Stimulated activated CD4-positive, alpha-beta T cell treated with anti-CD3 and anti-CD28 coated beads, Interleukin-2, amount 100 ng/mL, for 24 hours (primary cell): Measurements from ENCODE around the gene PCCA.
A peak's percentile ranks its signal among the peaks of the same experiment; 100 is the strongest.
"Not testable (repeated sequence)": the region's sequence is repeated elsewhere in the genome, so short reads cannot be mapped to it uniquely, and the experiment has no call there.

Experiments used
- DNase-seq, 2 donors: peaks; one replicate each; pipeline ENCODE4 v3.0.0-alpha.2; 2020

Gene PCCA

DNA sequence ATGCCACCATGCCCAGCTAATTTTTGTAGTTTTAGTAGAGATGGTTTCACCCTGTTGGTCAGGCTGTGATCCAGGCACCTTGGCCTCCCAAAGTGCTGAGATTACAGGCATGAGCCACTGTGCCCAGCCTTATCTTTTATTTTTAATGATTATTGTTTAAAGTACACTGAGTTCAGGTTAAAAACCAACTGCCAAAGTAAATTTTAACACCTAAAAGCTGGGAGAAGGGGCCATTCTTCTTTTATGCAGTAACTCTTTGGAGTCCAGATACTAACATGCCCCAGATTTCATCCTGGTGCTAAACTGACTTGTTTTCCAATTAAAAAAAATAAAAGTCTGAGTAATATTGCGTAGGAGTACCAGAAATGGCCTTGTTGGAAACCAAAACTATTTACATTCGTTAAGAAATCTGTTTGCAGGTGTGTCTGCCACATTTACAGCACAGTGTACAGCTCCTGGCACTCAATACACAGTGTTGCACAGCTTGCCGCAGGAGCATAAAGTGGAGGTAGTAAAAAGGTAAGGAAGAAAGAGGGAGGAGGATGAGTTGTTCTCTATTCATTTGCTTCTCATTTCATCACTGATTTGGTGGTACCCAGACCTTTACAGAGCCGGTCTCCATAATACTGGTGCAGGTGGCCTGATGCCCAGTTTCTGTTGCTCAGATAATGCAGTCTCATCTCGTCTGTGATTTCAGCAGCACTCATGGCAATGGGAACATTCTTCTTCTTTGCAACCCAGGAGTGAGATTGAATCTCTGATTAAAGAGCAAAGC, 108.9 kb downstream of the PCCA start:
- DNase-seq: no peak

DNA sequence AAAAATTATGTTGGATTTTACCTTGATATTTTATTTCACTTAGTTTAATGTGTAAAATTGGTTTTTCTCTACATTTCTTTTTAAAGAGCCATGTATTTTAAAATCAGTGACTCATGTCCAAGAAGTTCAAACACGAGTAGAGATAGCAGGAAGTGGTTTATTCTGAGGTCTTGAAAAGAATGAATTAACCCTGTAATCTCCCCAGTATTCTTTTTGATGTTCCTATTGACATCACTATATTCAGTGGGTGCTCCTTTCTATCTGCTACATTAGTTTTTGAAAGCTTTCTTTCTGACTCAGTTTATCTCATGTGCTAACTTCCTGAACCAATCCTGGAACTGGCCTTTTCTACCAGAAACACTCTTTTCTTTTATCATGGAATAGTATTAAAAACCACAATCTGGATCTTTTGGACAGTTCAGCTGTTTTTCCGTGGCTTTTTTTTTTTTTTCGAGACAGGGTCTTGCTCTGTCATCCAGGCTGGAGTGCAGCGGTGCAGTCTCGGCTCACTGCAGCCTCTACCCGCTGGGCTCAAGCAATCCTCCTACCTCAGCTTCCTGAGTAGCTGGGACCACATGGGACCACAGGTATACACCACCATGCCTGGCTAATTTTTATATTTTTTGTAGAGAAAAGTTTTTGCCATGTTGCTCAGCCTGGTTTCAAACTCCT, 114.9 kb downstream of the PCCA start:
- DNase-seq: peak in 1 of 2 donors; percentile 5

DNA sequence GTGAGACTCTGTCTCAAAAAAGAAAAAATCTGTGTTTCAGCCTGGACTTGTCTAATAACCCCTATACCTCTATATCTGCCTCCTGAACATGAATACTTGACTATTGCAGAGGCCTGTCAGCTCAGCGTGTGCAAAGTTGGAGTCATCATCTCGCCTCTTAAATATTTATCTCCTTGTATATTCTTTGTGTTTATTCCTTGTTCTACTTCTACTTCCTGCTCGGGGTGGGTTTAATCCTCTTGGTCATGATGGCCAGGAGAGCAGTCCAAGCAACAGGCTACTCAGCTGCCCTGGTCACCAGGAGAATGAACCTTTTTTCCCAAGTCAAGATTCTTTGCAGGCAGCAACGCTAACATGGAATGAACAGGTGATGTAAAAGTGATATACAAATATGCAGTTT, 119.1 kb downstream of the PCCA start:
- DNase-seq: no peak

DNA sequence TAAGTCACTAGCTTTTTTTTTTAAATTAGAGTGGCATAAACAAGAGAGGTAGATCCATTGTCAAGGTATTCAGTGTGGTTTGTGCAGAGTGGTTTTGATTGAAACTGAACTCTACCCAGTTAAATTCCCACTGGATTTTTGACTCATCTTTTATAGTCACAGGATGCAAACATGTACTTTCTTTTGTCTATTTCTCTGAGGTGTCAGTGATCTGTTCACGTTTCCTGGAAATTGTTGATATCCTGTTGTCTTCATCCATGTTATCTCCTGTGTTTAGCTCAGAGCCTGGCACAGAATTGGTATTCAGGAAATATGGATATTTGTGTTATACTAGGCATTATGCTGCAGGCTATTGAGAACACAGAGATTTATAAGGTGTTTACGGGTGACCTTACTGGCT, 119.7 kb downstream of the PCCA start:
- no peak for DNase-seq

DNA sequence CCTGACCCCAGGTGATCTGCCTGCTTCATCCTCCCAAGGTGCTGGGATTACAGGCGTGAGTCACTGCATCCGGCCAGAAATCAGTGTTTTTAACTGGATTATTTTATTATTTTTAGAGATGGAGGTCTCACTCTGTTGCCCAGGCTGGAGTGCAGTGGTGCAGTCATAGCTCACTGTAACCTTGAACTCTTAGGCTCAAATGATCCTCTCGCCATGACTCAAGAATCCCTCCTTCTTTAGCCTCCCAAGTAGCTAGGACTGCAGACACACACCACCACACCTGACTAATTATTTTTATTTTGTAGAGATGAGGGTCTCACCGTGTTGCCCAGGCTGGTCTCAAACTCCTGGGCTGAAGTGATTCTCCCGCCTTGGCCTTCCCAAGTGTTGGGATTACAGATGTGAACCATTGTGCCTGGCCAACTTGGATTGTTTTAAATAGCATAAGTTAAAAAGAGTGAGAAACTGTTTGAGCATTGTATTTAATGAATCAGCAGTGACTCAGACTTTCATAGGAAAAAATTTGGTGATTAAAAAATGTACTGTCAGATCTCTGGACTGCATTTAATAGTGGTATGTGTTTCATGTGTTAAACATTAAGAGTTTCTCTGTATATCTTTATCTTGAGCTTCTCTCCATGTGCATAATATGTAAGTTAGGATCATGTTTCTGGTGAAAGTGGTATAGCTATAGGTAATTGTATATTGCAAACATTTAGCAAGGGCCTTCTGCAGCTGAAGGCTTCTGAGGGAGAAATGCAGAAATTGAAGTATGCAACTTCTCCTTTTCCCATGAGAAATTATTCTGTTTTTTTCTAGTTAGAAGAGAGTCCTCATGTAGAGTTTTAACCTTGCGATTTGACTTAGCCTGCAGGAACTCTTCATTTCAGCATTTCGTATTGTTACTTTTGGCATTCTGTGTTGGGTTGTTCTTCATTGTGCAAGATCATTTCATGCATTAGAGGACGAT, 121.2 kb downstream of the PCCA start:
- DNase-seq: no peak

DNA sequence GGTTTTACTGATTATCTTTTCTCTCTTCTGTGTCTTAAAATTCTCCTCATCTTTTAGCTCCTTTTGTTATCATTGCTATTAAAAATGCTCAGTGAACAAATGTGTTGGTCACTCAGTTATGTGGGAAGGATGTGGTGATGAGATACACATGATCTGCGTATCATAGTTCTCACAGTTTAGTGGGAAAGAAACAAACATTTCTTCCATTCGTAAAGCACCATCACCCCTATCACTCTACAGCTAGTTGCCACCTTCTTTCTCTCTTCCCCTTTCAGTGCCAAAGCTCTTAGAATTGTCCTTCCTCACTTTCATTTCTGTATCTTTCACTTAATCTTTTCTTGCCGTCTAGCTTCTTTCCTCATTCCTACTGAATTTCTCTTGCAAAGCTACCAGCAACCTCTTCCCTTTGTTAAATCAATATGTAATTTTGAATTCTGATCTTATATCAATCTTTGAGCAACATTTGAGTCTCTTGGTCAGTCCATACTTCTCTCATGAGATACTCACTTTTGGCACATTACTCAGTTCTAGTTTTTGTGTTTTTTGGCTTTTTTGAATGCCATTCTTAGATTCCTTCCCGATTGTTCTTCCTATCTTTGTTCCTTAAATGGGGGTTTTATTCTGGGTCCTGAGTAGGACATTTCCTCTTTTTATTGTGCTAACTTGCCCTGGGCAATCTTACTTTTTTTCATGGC, 122.3 kb downstream of the PCCA start:
- DNase-seq: no peak

DNA sequence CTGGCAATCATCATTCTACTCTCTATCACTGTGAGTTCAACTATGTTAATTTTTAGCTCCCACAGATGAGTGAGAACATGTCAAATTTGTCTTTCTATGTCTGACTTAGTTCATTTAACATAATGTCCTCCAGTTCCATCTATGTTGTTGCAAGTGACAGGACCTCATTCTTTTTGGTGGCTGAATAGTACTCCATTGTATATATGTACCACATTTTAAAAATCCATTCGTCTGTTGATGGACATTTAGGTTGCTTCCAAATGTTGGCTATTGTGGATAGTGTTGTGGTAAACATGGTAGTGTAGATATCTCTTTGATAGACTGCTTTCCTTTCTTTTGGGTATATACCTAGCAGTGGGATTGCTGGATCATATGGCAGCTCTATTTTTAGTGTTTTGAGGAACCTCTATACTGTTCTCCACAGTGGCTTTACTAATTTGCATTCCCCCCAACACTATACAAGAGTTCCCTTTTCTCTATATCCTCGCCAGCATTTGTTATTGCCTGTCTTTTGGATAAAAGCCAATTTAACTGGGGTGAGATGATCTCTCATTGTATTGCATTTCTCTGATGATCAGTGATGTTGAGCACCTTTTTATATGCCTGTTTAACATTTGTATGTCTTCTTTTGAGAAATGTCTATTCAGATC, 124.1 kb downstream of the PCCA start:
- no peak for DNase-seq

DNA sequence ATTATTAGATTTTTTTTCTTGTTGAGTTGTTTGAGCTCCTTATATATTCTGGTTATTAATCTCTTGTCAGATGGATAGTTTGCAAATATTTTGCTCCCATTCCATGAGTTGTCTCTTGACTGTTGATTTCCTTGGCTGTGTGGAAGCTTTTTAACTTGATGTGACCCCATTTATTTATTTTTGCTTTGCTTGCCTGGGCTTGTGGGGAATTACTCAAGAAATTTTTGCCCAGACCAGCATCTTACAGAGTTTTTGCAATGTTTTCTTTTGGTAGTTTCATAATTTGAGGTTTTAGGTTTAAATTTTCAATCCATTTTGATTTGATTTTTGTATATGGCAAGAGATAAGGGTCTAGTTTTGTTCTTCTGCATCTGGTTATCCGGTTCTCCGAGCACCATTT, 124.7 kb downstream of the PCCA start:
- DNase-seq: no peak

DNA sequence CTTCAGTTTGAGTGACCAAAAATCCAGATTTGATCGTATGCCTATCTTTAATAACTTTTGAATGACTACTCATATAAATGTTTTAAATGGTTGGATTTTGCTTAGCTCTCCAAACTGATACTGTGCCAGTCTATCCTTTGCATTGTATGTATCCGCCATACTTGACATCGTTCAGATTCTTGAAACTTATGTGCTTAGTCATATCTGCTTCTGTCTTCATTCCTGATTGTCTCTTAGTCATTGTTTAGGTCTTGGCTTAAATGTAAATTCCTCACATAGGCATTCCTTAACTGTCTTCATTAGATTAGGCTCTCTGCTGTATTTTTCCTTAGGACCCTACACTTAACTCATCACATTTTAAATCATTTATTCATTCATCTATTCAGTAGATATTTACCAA, 126.0 kb downstream of the PCCA start:
- no peak for DNase-seq

DNA sequence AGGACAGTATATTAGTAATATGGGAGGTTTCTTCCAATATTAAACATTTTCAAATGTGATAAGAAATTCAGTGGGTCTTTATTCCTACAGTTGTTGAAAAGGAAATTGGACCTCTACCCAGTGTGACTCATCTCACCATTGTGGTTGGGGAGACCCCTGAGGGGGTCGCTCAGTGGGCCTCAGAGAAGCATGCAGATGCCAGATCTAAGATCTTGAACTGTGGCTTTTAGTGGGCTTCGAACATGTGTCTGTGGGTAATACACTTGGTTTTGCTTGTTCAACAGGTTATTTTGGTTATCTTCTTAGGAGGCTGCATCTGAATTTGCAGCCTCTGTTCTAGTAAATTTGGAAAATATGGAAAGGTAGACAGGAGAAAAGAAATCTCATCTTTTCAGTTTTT, 132.3 kb downstream of the PCCA start:
- DNase-seq: no peak

DNA sequence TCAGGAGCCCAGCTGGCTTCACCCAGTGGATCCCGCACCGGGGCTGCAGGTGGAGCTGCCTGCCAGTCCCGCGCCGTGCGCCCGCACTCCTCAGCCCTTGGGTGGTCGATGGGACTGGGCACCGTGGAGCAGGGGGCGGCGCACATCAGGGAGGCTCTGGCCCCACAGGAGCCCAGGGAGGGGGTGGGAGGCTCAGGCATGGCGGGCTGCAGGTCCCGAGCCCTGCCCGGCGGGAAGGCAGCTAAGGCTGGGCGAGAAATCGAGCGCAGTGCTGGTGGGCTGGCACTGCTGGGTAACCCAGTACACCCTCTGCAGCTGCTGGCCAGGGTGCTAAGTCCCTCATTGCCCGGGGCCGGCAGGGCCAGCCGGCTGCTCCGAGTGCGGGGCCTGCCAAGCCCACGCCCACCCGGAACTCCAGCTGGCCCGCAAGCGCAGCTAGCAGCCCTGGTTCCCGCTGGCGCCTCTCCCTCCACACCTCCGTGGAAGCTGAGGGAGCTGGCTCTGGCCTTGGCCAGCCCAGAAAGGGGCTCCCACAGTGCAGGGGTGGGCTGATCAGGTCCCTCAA, 135.2 kb downstream of the PCCA start:
- DNase-seq: not testable (repeated sequence)

DNA sequence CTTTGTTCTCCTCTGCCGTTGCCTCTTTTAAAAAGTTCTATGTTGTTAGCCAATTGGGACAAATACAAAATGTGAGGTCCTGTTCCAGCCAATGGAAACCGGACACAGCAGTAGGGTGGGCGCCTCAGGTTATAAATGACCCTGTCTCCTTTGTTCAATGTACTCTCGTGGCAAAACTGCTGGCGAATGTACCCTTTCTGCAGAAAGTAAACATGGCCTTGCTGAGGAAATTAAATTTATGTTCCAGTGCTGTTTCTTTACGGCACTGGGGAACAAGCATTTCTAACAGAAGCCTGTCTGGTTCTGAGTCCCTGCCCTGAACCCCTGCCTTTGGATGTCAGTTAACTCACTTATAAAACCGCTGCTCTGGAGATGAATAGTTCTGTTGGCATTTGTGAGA, 140.7 kb downstream of the PCCA start:
- no peak for DNase-seq

DNA sequence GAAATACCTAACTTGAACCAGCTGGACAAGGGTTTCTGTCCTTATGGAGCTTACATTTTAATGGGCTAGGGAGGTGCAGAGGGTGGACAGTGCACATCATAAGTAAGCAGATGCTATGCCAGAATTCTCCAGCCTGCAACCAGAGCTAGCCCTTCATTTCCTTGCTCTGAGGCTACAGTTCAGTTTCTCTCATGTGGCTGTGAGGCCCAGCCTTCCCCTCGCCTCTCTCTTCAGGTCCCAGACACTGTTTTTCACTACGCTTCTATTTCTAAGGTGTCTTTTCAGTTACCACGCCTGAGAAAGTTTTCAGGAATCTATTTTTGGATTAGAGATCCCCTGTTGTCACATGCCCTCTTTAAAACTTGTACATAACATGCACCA, 141.9 kb downstream of the PCCA start:
- DNase-seq: no peak

DNA sequence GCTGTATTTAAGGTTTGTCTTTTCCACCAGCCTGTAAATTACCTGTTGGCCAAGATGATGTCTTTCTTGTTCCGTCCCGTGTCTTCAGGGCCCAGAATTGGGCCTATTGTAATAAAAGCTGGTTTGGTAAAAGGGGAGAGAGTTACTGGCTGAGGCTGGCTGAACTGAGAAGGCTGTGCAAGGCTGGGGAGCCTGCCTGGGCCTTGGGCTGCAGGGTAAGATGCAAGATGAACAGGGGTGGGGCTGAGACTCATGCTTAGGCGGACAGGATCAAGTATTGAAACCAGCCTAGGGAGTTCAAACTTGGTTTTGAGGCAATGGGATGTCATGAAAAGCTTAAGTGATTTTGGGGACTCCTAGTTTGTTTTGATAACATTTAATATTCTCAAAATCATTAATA, 142.3 kb downstream of the PCCA start:
- no peak for DNase-seq

DNA sequence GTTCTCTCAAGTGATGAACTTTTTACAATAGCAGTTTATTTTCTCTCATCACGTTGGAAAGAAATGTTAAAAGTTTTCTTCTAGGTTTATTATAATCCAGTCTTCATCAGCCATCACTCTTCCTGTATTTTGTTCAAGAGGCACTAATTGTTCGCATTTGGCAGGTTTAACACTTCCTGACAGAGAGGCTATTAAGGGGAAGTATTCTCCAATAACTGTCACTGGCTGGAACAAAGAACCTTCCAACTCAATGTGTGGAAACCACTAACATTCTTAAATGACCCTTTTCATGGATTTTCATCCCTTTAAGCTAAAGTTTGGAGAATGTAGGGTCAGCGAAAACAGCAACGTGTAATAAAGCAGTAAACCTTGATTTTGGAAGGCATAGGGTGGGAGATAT, 145.1 kb downstream of the PCCA start:
- no peak for DNase-seq

DNA sequence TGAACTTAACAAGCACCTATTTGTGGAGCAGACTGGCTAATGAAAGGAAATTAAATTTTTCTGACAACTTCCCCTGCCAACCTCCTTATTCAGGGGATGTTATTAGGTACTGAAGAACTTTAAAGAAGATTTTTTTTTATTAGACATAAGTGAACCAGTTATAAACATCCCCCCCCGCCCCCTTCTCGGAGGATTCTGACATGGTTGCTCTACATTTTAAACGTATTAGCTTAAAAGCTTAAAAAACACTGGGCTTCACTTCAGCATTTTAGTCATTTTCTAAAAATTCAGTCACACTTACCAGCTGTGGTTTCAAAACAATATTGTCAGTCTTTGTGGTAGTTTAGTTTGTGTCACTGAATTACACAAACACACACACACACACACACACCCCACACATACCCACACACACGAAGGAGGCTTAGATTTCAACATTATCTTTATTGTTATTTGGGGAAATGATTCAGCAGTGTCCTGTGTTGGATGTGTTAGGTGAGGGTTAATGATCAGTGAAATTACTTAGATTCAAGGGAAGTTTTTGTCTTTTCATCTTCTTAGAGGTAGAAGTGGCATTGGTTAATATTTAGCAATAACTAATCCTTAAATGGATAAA, 145.7 kb downstream of the PCCA start:
- DNase-seq: no peak

DNA sequence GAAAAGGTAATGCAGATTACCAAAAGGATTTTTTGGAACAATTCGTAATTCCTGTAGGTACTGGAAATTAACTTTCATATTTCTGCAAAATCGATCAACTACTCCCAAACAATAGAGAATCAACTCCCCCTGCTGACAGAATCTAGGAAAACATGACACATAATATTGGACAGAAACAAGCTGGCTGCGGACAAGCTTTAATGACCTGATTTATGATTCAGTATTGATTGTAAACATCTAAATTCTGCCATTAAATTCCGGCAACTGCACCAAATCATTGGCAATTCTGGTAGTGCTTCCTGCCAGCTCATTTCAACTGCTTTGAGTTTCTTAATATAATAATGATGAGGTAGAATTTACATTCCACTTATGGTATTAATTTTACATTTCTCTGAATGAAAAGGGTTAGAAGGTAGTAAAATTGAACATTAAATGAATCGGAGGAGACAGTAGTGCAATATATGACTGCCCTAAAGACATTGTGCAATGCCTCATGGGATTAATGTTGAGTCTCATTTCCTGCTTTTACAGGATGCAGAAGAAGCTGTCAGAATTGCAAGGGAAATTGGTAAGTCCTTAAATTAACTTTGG, 146.5 kb downstream of the PCCA start:
- DNase-seq: no peak

DNA sequence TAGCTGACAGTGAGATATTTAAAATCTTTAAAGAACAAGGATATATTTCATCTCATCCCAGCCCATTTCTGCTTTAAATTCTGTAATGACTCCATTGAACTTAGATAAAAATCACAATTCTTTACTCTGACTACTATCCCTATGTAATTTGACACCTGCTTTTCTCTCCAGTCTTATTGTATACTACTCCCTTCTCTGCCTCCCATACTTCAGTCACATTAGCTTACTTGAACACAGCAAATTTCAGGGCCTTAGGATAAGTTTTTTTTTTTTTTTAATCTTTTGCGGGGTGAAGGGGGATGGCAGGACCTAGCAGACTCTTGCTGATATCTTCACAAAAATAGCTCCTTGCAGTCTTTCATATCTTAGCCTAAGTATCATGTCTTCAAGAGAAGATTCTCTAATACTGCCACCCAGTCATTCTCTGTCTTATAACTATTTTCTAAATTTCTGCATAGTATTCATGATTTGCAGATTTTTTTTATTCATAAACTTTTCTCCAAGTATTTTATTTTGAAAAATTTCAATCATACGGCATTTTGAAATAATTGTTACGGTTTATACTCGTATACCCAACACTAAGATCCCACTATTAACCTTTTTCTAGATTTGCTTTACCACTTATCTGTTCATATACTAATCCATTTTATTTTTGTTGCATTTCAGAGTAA, 151.4 kb downstream of the PCCA start:
- no peak for DNase-seq

DNA sequence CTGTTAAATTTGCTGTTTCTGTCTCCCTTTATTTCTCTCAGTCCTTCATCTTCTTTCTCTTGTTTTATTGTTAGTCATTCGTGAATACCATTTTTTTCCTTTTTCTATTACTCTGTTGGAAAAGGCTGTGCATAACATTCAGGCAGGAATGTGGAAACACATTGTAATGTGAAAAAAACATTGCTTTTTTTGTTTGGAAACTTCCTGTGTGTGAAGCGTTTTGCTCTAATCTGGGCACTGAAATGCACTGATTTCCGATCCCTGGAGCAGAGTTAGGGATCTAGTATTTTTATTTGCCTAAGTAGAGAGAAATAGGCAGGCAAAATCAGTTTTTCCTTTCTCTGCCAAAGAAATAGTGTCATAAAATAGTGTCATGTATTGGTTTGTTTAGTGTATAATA, 155.5 kb downstream of the PCCA start:
- DNase-seq: no peak

DNA sequence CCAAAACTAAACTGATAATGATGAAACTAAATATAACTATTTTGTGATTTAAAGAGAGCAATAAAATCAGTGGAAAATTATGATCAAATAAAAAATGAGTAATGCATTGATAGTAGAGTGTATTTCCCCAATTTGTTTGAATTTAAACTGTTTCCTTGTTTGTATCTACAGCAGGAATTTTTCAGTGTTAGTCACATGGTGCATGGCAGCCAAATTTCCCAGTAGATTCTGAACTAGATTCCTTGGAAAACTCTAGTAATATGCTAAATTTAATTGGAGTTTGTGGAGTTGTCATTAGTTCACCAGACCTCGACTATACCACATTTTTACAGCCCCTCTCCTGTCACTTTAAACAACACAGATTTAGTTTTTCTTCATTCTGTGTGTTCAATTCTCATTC, 156.2 kb downstream of the PCCA start:
- DNase-seq: no peak

DNA sequence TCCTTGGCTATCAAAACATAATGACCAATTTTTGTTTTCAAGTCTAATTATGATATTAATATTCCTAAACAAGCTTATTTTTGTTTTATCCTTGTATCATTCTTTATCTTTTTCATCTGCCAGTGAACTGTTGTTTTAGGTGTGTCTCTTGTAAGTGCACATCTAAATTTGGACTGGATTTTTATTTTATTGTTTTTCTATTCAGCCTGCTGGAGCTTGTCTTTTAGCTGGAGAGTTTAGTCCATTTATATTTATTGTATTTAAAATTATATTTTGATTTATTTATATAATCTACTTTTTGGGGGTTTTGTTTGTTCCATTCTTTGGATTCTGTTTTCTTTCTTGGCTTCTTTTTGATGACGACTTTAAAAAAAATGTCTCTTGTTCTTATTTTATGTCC, 159.0 kb downstream of the PCCA start:
- no peak for DNase-seq
